HEK293 (cell line): ENCODE results near the gene ATG12.

ENCODE experiments used
- CTCF ChIA-PET: fragments of 350-600 bp; formaldehyde crosslinking; extraction: SDS; loops from one replicate; lab custom pipeline; 2021; ENCODE audit warnings: antibody characterized with exemption; lab: Yijun Ruan, JAX
- POLR2A ChIA-PET: fragments of 300-600 bp; formaldehyde crosslinking; extraction: SDS; loops from one replicate; lab custom pipeline; 2020; ENCODE audit warnings: antibody characterized with exemption, inconsistent platforms; lab: Yijun Ruan, JAX
- H3K27ac ChIP-seq: fragments of 200-500 bp; sonication (Bioruptor generic); 2 replicates; pipeline ENCODE4 v1.5.1; 2014; ENCODE audit warnings: low read depth, low read length, control low read depth, inconsistent platforms; ENCODE audit errors: extremely low read depth
- H3K36me3 ChIP-seq, 2 experiments: fragments of 200-500 bp in 1 of 2; sonication (Bioruptor generic) in 1 of 2; 1 replicate in 1 of 2; 2 replicates in 1 of 2; pipeline ENCODE4 v1.5.1; 2014 to 2017; ENCODE audit warnings: inconsistent platforms in 2 of 2, low read length in 2 of 2; ENCODE audit not compliant: control insufficient read depth in 2 of 2, insufficient read depth in 1 of 2
- H3K4me1 ChIP-seq: fragments of 200-500 bp; sonication (Bioruptor generic); 2 replicates; pipeline ENCODE4 v1.5.1; 2014; ENCODE audit warnings: mild to moderate bottlenecking, low read length, inconsistent platforms; ENCODE audit not compliant: control insufficient read depth, insufficient read depth
- H3K4me3 ChIP-seq: 2 replicates; pipeline ENCODE4 v1.5.1; 2011; ENCODE audit warnings: low read depth, mild to moderate bottlenecking, control low read depth, low read length, moderate library complexity
- H3K9me3 ChIP-seq: fragments of 200-500 bp; sonication (Bioruptor generic); 2 replicates; pipeline ENCODE4 v1.5.1; 2014; ENCODE audit warnings: low read depth, low read length, inconsistent platforms; ENCODE audit not compliant: control insufficient read depth, insufficient read depth
- BCL11A ChIP-seq: fragments of 450-650 bp; formaldehyde crosslinking; IDR thresholded peaks from 2 replicates; pipeline ENCODE4 v1.5.1; 2016; ENCODE audit warnings: low read depth, missing biosample characterization, missing genetic modification characterization
- EGR2 ChIP-seq: fragments of 450-650 bp; formaldehyde crosslinking; IDR thresholded peaks from 2 replicates; pipeline ENCODE4 v1.5.1; 2016; ENCODE audit warnings: low read depth, missing biosample characterization, missing genetic modification characterization
- FEZF1 ChIP-seq: fragments of 450-650 bp; formaldehyde crosslinking; IDR thresholded peaks from 2 replicates; pipeline ENCODE4 v1.5.1; 2016; ENCODE audit warnings: missing biosample characterization, missing genetic modification characterization
- HIC1 ChIP-seq: fragments of 450-650 bp; formaldehyde crosslinking; IDR thresholded peaks from 2 replicates; pipeline ENCODE4 v1.5.1; 2016; ENCODE audit warnings: missing biosample characterization, missing genetic modification characterization
- KLF1 ChIP-seq: fragments of 450-650 bp; formaldehyde crosslinking; IDR thresholded peaks from 2 replicates; pipeline ENCODE4 v1.5.1; 2016; ENCODE audit warnings: missing biosample characterization, missing genetic modification characterization
- PRDM1 ChIP-seq: fragments of 450-650 bp; formaldehyde crosslinking; IDR thresholded peaks from 2 replicates; pipeline ENCODE4; 2016; ENCODE audit warnings: missing biosample characterization, missing genetic modification characterization
- ZFP3 ChIP-seq: fragments of 450-650 bp; formaldehyde crosslinking; IDR thresholded peaks from 2 replicates; pipeline ENCODE4 v1.5.1; 2016; ENCODE audit warnings: low read depth, missing biosample characterization, missing genetic modification characterization
- ZFP37 ChIP-seq: fragments of 450-650 bp; formaldehyde crosslinking; IDR thresholded peaks from 2 replicates; pipeline ENCODE4 v1.5.1; 2016; ENCODE audit warnings: missing biosample characterization, missing genetic modification characterization
- ZIC2 ChIP-seq: fragments of 450-650 bp; formaldehyde crosslinking; IDR thresholded peaks from 2 replicates; pipeline ENCODE4 v1.5.1; 2016; ENCODE audit warnings: missing biosample characterization, missing genetic modification characterization
- ZNF19 ChIP-seq: fragments of 450-650 bp; formaldehyde crosslinking; IDR thresholded peaks from 2 replicates; pipeline ENCODE4; 2016; ENCODE audit warnings: missing biosample characterization, missing genetic modification characterization, low read depth
- ZNF26 ChIP-seq: fragments of 450-650 bp; formaldehyde crosslinking; IDR thresholded peaks from 2 replicates; pipeline ENCODE4 v1.5.1; 2016; ENCODE audit warnings: missing biosample characterization, missing genetic modification characterization
- ZNF335 ChIP-seq: fragments of 450-650 bp; formaldehyde crosslinking; conservative IDR thresholded peaks from 2 replicates; pipeline ENCODE4 v1.5.1; 2016; ENCODE audit warnings: missing biosample characterization, missing genetic modification characterization
- ZNF548 ChIP-seq: fragments of 450-650 bp; formaldehyde crosslinking; IDR thresholded peaks from 2 replicates; pipeline ENCODE4 v1.5.1; 2016; ENCODE audit warnings: missing biosample characterization, missing genetic modification characterization
- ZNF624 ChIP-seq: fragments of 450-650 bp; formaldehyde crosslinking; IDR thresholded peaks from 2 replicates; pipeline ENCODE4 v1.5.1; 2017; ENCODE audit warnings: missing biosample characterization, missing genetic modification characterization
- ZNF654 ChIP-seq: fragments of 450-650 bp; formaldehyde crosslinking; IDR thresholded peaks from 2 replicates; pipeline ENCODE4 v1.5.1; 2016; ENCODE audit warnings: low read depth, missing biosample characterization, missing genetic modification characterization
- ZNF660 ChIP-seq: fragments of 450-650 bp; IDR thresholded peaks from 2 replicates; pipeline ENCODE4 v1.5.1; 2018; ENCODE audit warnings: missing biosample characterization, mild to moderate bottlenecking, missing genetic modification characterization
- ZXDB ChIP-seq: fragments of 450-650 bp; formaldehyde crosslinking; IDR thresholded peaks from 2 replicates; pipeline ENCODE4 v1.5.1; 2016; ENCODE audit warnings: missing biosample characterization, missing genetic modification characterization
- TF ChIP-seq, protein P1 (sequence below): fragments of 450-650 bp; formaldehyde crosslinking; IDR thresholded peaks from 2 replicates; pipeline ENCODE4 v1.5.1; 2016; ENCODE audit warnings: missing biosample characterization, missing genetic modification characterization

Gene ATG12

GRCh38 chr5:115835481-115835880 is 5.9 kb downstream of the ATG12 start:
- H3K27ac ChIP-seq = no peak overlapping the region
- CTCF ChIA-PET = interaction anchor here (0.7 to 1.5 kb wide), 4 partner anchors 150 to 308 kb away, joined by 3 to 4 read pairs (median 4); no protein-coding TSS in a partner anchor
- peaks cover 26 to 62% of the 10 kb centered on the region in 2 experiments for H3K36me3 ChIP-seq
- 0 out of 2 replicates have a peak, but pooled peaks cover 3% of the 10 kb centered on the region for H3K4me1 ChIP-seq
- TF ChIP-seq ZFP3 (tag by site-specific recombination) = no peak
- TF ChIP-seq PRDM1 (tag by site-specific recombination) = 0 out of 2 replicates have a peak, but pooled peaks have one; percentile 44
- no peak overlapping the region for H3K4me3 ChIP-seq
- POLR2A ChIA-PET = no interaction called here
- H3K9me3 ChIP-seq = no peaks in the 10 kb centered on the region

DNA sequence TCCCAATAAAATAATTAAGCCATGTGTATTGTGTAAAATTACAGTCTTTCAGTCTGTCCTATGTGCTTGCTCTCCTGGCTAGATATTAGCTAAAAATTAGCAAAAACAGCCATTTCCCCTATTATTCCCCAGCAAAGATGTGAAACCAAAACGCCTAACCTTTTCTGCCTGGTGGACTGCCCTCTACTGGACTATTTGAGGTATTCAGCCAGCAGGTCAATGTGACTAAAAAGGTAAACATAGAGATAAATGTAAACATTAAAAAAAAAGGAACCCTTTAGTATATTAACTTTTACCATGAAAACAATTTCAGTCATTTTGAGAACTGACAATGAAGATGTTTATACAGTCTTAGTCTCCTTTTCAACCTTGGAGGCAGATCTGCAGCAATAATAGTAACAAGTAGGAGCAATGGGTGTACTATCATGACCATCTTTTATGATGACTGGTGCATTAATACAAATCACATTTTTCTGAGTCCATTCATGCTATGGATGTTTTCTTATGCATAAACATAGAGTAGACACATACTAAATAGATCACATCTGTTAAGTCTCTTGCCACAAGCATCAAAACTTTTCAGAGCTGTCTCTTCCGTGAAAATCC is 10.1 kb downstream of the ATG12 start:
- peak; percentile 32 for TF ChIP-seq ZNF654 (tag by site-specific recombination)
- TF ChIP-seq KLF1 = no peak
- TF ChIP-seq ZNF660 (tag by site-specific recombination) = 0 out of 2 replicates have a peak, but pooled peaks have one; percentile 15
- no peak for TF ChIP-seq ZNF19 (tag by site-specific recombination)
- no peak for TF ChIP-seq ZNF548
- H3K36me3 ChIP-seq = peaks cover 32 to 67% of the 10 kb centered on the region in 2 experiments
- H3K9me3 ChIP-seq = no peaks in the 10 kb centered on the region
- H3K4me3 ChIP-seq = no peak overlapping the region
- CTCF ChIA-PET = interaction anchor here (0.6 to 3.9 kb wide), 18 partner anchors 8 to 728 kb away, joined by 3 to 21 read pairs (median 3); partner anchors contain the start of gene ATG12
- H3K27ac ChIP-seq = no peak overlapping the region
- no peaks in the 10 kb centered on the region for H3K4me1 ChIP-seq
- POLR2A ChIA-PET = interaction anchor here (0.6 kb wide), 1 partner anchor 9 kb away, joined by 3 read pairs; no protein-coding TSS in a partner anchor

DNA sequence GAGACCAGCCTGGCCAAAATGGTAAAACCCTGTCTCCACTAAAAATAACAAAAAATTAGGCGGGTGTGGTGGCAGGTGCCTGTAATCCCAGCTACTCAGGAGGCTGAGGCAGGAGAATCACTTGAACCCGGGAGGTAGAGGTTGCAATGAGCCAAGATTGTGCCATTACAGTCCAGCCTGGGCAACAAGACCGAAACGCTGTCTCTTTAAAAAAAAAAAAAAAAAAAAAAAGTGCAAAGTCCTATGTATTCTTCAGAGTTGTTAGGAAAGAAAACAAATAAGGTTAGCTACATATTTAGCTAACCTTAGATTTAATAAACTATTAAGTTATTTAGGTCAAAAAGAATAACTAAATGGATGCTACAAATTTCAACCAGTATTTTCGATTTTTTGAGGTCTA is 11.5 kb downstream of the ATG12 start:
- Histone ChIP-seq H3K36me3 (peaks cover 31 to 54% of the 10 kb centered on the region in 2 experiments), H3K4me3 (no peak overlapping the region), H3K4me1 (no peaks in the 10 kb centered on the region), H3K9me3 (no peaks in the 10 kb centered on the region), H3K27ac (no peak overlapping the region)
- ChIA-PET POLR2A (no interaction called here), CTCF (interaction anchor here (0.5 to 1.0 kb wide), 3 partner anchors 11 to 196 kb away, joined by 3 to 4 read pairs (median 4); no protein-coding TSS in a partner anchor)
- TF ChIP-seq ZFP37 (tag by site-specific recombination) (no peak), ZNF624 (tag by site-specific recombination) (no peak), ZXDB (no peak), FEZF1 (tag by site-specific recombination) (no peak), EGR2 (no peak)
- TF ChIP-seq, protein P1, sequence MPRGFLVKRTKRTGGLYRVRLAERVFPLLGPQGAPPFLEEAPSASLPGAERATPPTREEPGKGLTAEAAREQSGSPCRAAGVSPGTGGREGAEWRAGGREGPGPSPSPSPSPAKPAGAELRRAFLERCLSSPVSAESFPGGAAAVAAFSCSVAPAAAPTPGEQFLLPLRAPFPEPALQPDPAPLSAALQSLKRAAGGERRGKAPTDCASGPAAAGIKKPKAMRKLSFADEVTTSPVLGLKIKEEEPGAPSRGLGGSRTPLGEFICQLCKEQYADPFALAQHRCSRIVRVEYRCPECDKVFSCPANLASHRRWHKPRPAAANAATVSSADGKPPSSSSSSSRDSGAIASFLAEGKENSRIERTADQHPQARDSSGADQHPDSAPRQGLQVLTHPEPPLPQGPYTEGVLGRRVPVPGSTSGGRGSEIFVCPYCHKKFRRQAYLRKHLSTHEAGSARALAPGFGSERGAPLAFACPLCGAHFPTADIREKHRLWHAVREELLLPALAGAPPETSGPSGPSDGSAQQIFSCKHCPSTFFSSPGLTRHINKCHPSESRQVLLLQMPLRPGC (tag by site-specific recombination) = no peak

- POLR2A ChIA-PET = no interaction called here
- TF ChIP-seq ZIC2 (tag by site-specific recombination) (no peak), ZNF26 (tag by site-specific recombination) (no peak), BCL11A (no peak), HIC1 (tag by site-specific recombination) (no peak), ZNF335 (tag by site-specific recombination) (no peak), ZXDB (no peak)
- TF ChIP-seq, protein P1 (tag by site-specific recombination) = no peak
Observed at GRCh38 chr5:115825948-115826347, 15.4 kb downstream of the ATG12 start.

More at GRCh38 chr5:115825948-115826347, 15.4 kb downstream of the ATG12 start:
- H3K4me3 ChIP-seq = no peak overlapping the region
- CTCF ChIA-PET = interaction anchor here (0.7 to 1.0 kb wide), 2 partner anchors 16 to 190 kb away, joined by 3 to 4 read pairs; no protein-coding TSS in a partner anchor
- peaks cover 20 to 28% of the 10 kb centered on the region in 2 experiments for H3K36me3 ChIP-seq
- H3K27ac ChIP-seq = no peak overlapping the region
- H3K4me1 ChIP-seq = no peaks in the 10 kb centered on the region
- no peaks in the 10 kb centered on the region for H3K9me3 ChIP-seq
